Activated B cell treated with CpG ODN at 0.5 μM for 24 hours (primary cell): ENCODE data around the gene PLCB4. TPM values are rescaled to one million over a fixed set of nuclear protein-coding genes. Genes with fewer than 3 reads are reported as not detected.

Experiments
- ATAC-seq: fragments of 200-7000 bp; cut with Tn5 transposase; one replicate; pipeline ENCODE4 v1.10.0; 2021; ENCODE audit warnings: low read depth, mild to moderate bottlenecking, moderate library complexity
- CTCF ChIA-PET: fragments of 350-600 bp; sonication (Branson Sonifier 250); formaldehyde crosslinking; loops from one replicate; lab custom pipeline; 2021; ENCODE audit warnings: antibody characterized with exemption; lab: Charles Lee
- POLR2A ChIA-PET: fragments of 350-600 bp; sonication (Branson Sonifier 250); formaldehyde crosslinking; loops from one replicate; lab custom pipeline; 2021; ENCODE audit warnings: antibody characterized with exemption; lab: Charles Lee
- DNase-seq: peaks from one replicate; pipeline ENCODE4 v3.0.0; 2022
- H3K27ac Mint-ChIP-seq: one replicate; pipeline ENCODE4 v1.8.0; 2020; ENCODE audit warnings: mixed read lengths
- H3K27me3 Mint-ChIP-seq: one replicate; pipeline ENCODE4 v1.8.0; 2021; ENCODE audit warnings: mixed read lengths
- H3K36me3 Mint-ChIP-seq: one replicate; pipeline ENCODE4 v1.8.0; 2021; ENCODE audit warnings: low read depth, mixed read lengths
- H3K4me1 Mint-ChIP-seq: one replicate; pipeline ENCODE4 v1.8.0; 2021; ENCODE audit warnings: mixed read lengths
- H3K4me3 Mint-ChIP-seq: one replicate; pipeline ENCODE4 v1.8.0; 2020; ENCODE audit warnings: mild to moderate bottlenecking, mixed read lengths
- H3K9me3 Mint-ChIP-seq: one replicate; pipeline ENCODE4 v1.8.0; 2020; ENCODE audit warnings: mixed read lengths
- intact Hi-C: fragments of 100-400 bp; cut with micrococcal nuclease; formaldehyde crosslinking; loops from one replicate; pipeline ENCODE4 v1.15.1; 2024
- total RNA-seq: library from RNA; stranded (reverse); gene quantifications from 2 replicates; pipeline ENCODE4 v1.2.3, GENCODE V29; 2022
- TF ChIP-seq, protein P1 (sequence below): fragments of 200-600 bp; IDR thresholded peaks from one replicate; pipeline ENCODE4 v1.8.0; 2022; ENCODE audit warnings: antibody characterized with exemption, mild to moderate bottlenecking

PLCB4 gene
- total RNA-seq, 1 donor from 2014 or later = not detected

DNA sequence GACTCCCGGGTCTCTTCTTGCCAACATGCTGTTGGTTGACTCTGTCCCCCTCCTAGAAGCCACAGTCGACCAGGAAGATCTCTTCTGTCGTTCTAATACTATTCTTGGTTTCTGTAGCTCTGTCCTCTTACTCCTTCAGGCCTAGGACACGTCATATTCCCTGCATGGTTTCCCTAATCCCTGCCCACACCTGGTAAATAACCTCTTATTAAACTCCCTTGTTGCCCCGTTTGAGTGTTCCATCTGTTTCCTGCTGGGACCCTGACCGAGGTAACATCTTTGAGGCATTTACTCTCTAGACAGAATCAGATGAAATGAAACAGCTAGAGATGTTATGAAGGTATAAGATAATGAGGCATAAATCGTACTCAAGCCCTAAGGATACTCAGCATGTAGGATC, 68.1 kb downstream of the PLCB4 start:
- TF ChIP-seq, protein P1, sequence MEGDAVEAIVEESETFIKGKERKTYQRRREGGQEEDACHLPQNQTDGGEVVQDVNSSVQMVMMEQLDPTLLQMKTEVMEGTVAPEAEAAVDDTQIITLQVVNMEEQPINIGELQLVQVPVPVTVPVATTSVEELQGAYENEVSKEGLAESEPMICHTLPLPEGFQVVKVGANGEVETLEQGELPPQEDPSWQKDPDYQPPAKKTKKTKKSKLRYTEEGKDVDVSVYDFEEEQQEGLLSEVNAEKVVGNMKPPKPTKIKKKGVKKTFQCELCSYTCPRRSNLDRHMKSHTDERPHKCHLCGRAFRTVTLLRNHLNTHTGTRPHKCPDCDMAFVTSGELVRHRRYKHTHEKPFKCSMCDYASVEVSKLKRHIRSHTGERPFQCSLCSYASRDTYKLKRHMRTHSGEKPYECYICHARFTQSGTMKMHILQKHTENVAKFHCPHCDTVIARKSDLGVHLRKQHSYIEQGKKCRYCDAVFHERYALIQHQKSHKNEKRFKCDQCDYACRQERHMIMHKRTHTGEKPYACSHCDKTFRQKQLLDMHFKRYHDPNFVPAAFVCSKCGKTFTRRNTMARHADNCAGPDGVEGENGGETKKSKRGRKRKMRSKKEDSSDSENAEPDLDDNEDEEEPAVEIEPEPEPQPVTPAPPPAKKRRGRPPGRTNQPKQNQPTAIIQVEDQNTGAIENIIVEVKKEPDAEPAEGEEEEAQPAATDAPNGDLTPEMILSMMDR = no peak
- intact Hi-C loops = no loop called here
- Mint-ChIP-seq H3K4me1 (no peaks in the 10 kb centered on the region), H3K9me3 (peaks cover 6% of the 10 kb centered on the region), H3K27me3 (no peaks in the 10 kb centered on the region), H3K27ac (no peak overlapping the region), H3K4me3 (no peak overlapping the region), H3K36me3 (no peaks in the 10 kb centered on the region)
- ChIA-PET CTCF (no interaction called here), POLR2A (no interaction called here)
- ATAC-seq (no peak), DNase-seq (no peak)

DNA sequence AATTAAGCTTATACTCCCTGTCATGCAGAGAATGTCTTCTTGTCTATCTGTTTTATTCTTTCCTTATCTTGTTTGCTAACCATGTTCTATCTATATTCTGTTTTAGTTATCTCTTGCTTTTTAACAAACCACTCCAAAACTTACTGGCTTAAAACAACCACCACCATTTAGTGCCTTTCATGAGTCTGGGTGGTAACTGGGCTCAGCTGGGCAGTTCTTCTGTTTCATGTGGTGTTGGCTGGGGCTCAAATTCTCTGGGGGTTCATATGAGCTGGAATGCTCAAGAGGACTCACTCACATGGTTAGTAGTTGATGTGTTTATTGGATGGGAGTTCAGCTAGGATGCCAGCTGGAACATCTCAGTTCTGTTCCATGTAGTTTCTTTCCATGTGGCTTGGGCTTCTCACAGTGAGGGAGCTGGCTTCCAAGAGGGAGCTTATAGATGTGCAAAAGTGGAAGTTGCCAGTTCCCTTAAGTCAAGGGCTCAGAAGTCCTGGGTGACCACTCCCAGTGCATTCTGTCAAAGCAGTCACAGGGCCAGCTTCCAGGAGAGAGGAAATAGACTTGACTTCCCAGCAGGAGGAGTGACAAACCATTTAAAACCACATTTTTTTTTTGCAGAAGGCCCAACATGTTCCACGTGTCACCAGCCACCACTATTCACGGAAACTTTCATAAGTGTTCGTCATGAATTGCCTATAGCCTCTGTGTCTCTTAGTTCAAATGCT, 70.4 kb downstream of the PLCB4 start:
- no peak overlapping the region for H3K27ac Mint-ChIP-seq

DNA sequence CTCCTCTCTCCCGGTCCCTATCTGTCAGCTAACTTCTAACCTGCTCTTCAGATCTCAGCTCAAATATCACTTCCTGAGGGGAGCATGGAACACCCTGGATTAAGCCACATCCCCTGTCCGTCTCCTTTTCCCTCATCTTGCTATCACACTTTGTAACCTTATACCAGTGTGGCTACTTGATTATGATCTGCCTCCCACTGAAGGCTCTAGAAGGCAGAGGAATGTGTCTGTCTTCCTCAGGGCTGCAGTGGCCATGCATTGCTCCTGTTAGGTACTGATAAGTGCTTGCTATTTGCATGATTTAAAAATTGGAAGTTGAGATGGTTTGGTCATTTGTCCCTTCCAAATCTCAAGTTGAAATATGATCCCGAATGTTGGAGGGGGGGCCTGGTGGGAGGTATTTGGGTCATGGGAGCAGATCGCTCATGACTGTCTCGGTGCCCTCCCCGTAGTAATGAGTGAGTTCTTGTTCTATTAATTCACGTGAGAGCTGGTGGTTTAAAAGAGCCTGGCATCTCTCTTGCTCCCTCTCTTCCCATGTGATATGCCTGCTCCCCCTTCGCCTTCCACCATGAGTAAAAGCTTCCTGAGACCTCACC, 71.4 kb downstream of the PLCB4 start:
- intact Hi-C loops = no loop called here
- ATAC-seq (no peak), DNase-seq (no peak)
- H3K4me1 Mint-ChIP-seq = no peaks in the 10 kb centered on the region
- H3K27ac Mint-ChIP-seq = no peak overlapping the region
- ChIA-PET POLR2A (no interaction called here), CTCF (no interaction called here)
- peaks cover 8% of the 10 kb centered on the region for H3K9me3 Mint-ChIP-seq
- no peaks in the 10 kb centered on the region for H3K27me3 Mint-ChIP-seq
- TF ChIP-seq, protein P1 = no peak
- no peaks in the 10 kb centered on the region for H3K36me3 Mint-ChIP-seq
- H3K4me3 Mint-ChIP-seq = no peak overlapping the region

More for the DNA sequence above, 70.4 kb downstream of the PLCB4 start:
- Mint-ChIP-seq H3K27me3 (no peaks in the 10 kb centered on the region), H3K36me3 (no peaks in the 10 kb centered on the region), H3K9me3 (peaks cover 8% of the 10 kb centered on the region), H3K4me1 (no peaks in the 10 kb centered on the region), H3K4me3 (no peak overlapping the region)
- DNase-seq = no peak
- TF ChIP-seq, protein P1 = no peak
- ChIA-PET POLR2A (no interaction called here), CTCF (no interaction called here)
- intact Hi-C loops = no loop called here
- no peak for ATAC-seq

DNA sequence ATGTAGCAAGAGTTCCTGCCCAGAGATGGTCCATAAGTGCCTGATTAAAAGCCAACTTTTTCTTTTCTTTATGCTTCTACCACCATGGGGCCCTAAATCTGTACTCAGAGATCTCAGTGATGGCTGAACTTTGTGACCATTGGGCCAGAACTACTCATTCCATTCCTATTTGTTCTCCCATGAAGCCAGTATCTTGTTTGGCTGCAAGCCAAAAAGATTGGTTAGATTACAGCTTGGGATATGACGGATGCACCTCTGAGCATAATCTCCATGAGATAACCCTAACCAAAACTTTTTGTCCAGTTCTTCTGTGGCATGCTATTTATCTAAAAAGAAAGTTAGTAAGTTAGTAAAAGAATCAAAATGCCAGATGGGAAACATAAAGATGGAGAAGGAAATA, 72.2 kb downstream of the PLCB4 start:
- no peaks in the 10 kb centered on the region for H3K4me1 Mint-ChIP-seq
- H3K9me3 Mint-ChIP-seq = peaks cover 8% of the 10 kb centered on the region
- no peak overlapping the region for H3K27ac Mint-ChIP-seq
- intact Hi-C loops = no loop called here
- DNase-seq = no peak
- H3K36me3 Mint-ChIP-seq = no peaks in the 10 kb centered on the region
- TF ChIP-seq, protein P1 = no peak
- no peak for ATAC-seq
- ChIA-PET POLR2A (no interaction called here), CTCF (no interaction called here)
- H3K4me3 Mint-ChIP-seq = no peak overlapping the region
- H3K27me3 Mint-ChIP-seq = no peaks in the 10 kb centered on the region

DNA sequence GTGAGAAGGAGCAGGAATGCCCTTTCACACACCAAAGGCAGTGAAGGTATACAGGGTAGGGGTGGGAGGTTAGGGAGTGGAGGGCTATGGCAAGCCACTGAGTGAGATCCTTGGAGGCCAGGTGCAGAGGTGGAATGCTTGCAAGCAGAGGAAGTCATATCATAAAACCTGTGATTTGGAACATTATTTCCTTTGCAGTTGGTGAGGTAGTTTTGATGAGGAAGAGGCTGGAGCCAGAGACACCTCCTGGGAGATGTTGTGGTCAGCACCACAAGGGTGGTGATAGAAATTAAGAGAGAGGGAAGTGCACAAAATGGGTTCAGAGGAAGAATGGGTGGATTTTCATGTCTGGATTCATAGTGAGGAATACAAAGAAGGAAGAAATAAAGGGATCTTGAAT, 73.0 kb downstream of the PLCB4 start:
- intact Hi-C loops = no loop called here
- no peak overlapping the region for H3K27ac Mint-ChIP-seq
- DNase-seq = no peak
- ChIA-PET POLR2A (no interaction called here), CTCF (no interaction called here)
- no peaks in the 10 kb centered on the region for H3K36me3 Mint-ChIP-seq
- no peak for ATAC-seq
- H3K27me3 Mint-ChIP-seq = no peaks in the 10 kb centered on the region
- H3K4me1 Mint-ChIP-seq = no peaks in the 10 kb centered on the region
- TF ChIP-seq, protein P1 = no peak
- H3K4me3 Mint-ChIP-seq = no peak overlapping the region
- H3K9me3 Mint-ChIP-seq = peaks cover 8% of the 10 kb centered on the region
